IPS-20b (cell line): ENCODE data around the gene ARV1.
A peak's percentile ranks its signal among the peaks of the same experiment; 100 is the strongest.
"Not testable (repeated sequence)": the region's sequence is repeated elsewhere in the genome, so short reads cannot be mapped to it uniquely, and the experiment has no call there.

Experiments used
- H3K27ac ChIP-seq: one replicate; pipeline ENCODE4 v1.5.1; 2013; ENCODE audit warnings: low read length
- H3K27me3 ChIP-seq: 2 replicates; pipeline ENCODE4 v1.6.1; 2013; ENCODE audit warnings: mild to moderate bottlenecking, low read length, inconsistent platforms; ENCODE audit not compliant: insufficient read depth
- H3K36me3 ChIP-seq: 2 replicates; pipeline ENCODE4 v1.6.1; 2013; ENCODE audit warnings: low read depth, mild to moderate bottlenecking, inconsistent platforms, low read length, moderate library complexity; ENCODE audit not compliant: insufficient read depth
- H3K4me1 ChIP-seq: 2 replicates; pipeline ENCODE4 v1.6.1; 2013; ENCODE audit warnings: mild to moderate bottlenecking, control low read depth, inconsistent platforms, low read length, moderate library complexity; ENCODE audit not compliant: insufficient read depth
- H3K4me3 ChIP-seq: 2 replicates; pipeline ENCODE4 v1.5.1; 2013; ENCODE audit warnings: mild to moderate bottlenecking, low read length, inconsistent platforms
- H3K9ac ChIP-seq: 2 replicates; pipeline ENCODE4 v1.6.1; 2013; ENCODE audit warnings: low read depth, mild to moderate bottlenecking, inconsistent platforms, low read length, moderate library complexity
- H3K9me3 ChIP-seq: 2 replicates; pipeline ENCODE4 v1.6.1; 2013; ENCODE audit warnings: mild to moderate bottlenecking, low read depth, low read length, inconsistent platforms; ENCODE audit not compliant: insufficient read depth

ARV1 gene

DNA sequence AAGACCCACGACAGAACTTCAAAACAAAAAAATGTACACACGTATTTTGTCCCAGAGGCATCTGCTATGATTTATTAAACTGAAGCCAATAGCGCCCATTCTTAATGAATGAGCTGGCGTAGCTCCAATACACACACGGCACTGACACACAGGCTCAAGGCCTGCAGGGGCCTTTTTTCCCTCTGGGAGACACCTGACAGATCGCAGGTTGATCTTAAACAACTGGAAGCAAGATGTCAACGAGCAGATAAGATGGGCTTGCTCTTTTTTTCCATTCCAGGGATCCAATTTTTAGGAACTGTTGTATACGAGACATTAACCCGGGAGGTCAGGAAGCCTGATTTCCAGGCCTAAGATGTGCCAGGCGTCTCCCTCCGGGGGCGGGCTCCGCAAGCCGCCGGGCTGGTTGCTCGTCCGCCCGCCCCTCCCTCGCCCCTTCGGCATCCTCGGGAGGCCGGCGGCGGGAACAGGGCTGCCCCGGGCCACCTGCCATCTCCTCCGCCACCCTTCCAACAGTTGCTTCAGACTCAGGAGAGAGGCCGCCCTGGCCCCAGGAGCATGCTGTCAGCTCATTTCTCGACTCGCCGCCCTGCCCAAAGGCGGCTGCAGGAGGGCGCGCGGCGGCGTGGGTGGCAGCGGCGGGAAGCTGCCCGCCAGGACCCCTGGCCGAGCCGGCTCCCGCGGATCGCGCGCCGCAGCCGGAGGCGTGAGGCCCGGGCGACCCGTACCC lies 968 bp upstream of the ARV1 start:
- no peak overlapping the region; the same call in 1 of the 2 replicates for H3K9ac ChIP-seq
- no peak overlapping the region for H3K27ac ChIP-seq
- H3K27me3 ChIP-seq = peaks cover 62% of the 10 kb centered on the region
- H3K36me3 ChIP-seq = peaks cover 6% of the 10 kb centered on the region
- H3K4me3 ChIP-seq = peak overlapping the region; percentile 90
- no peaks in the 10 kb centered on the region for H3K4me1 ChIP-seq
- H3K9me3 ChIP-seq = no peaks in the 10 kb centered on the region

DNA sequence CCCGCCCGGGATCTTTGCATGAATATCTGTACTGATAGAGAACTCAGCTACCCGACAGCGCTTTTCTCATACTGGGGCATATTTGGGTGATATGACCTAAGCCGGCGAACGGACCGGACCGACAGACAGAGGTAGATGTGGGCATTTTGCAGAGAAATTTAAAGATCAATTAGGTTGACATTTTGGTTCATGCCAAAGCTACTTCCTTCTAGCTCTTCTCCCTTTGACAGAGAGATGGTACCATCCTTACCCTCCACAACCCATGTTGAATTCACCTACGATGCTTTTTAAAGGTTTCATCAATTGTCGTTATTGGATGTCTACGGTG lies 459 bp downstream of the ARV1 start:
- Histone ChIP-seq H3K9me3 (no peaks in the 10 kb centered on the region), H3K27me3 (peaks cover 74% of the 10 kb centered on the region), H3K9ac (peak overlapping the region; percentile 70; the same call in 1 of the 2 replicates), H3K36me3 (peaks cover 6% of the 10 kb centered on the region), H3K4me1 (no peaks in the 10 kb centered on the region), H3K4me3 (peak overlapping the region; percentile 90), H3K27ac (no peak overlapping the region)

GRCh38 chr1:230979952-230980351 lies 1.1 kb downstream of the ARV1 start:
- Histone ChIP-seq H3K4me1 (peaks cover under 1% of the 10 kb centered on the region; the same call in 1 of the 2 replicates), H3K9ac (no peak overlapping the region), H3K27me3 (peaks cover 78% of the 10 kb centered on the region), H3K4me3 (peak overlapping the region; percentile 90), H3K9me3 (no peaks in the 10 kb centered on the region), H3K36me3 (peaks cover 6% of the 10 kb centered on the region), H3K27ac (no peak overlapping the region)

GRCh38 chr1:230982696-230983095 lies 3.8 kb downstream of the ARV1 start:
- H3K36me3 ChIP-seq = peaks cover 6% of the 10 kb centered on the region
- H3K27ac ChIP-seq = no peak overlapping the region
- no peak overlapping the region for H3K4me3 ChIP-seq
- peaks cover 89% of the 10 kb centered on the region for H3K27me3 ChIP-seq
- H3K9ac ChIP-seq = no peak overlapping the region
- no peaks in the 10 kb centered on the region for H3K9me3 ChIP-seq
- peaks cover 4% of the 10 kb centered on the region; the same call in 1 of the 2 replicates for H3K4me1 ChIP-seq

- H3K4me3 ChIP-seq = no peak overlapping the region
- H3K27ac ChIP-seq = no peak overlapping the region
- H3K9ac ChIP-seq = no peak overlapping the region
- H3K27me3 ChIP-seq = peaks cover 95% of the 10 kb centered on the region
- no peaks in the 10 kb centered on the region for H3K9me3 ChIP-seq
- peaks cover 6% of the 10 kb centered on the region for H3K36me3 ChIP-seq
- H3K4me1 ChIP-seq = peaks cover 4% of the 10 kb centered on the region; the same call in 1 of the 2 replicates
These were observed 4.9 kb downstream of the ARV1 start for GRCh38 chr1:230983811-230984210.

DNA sequence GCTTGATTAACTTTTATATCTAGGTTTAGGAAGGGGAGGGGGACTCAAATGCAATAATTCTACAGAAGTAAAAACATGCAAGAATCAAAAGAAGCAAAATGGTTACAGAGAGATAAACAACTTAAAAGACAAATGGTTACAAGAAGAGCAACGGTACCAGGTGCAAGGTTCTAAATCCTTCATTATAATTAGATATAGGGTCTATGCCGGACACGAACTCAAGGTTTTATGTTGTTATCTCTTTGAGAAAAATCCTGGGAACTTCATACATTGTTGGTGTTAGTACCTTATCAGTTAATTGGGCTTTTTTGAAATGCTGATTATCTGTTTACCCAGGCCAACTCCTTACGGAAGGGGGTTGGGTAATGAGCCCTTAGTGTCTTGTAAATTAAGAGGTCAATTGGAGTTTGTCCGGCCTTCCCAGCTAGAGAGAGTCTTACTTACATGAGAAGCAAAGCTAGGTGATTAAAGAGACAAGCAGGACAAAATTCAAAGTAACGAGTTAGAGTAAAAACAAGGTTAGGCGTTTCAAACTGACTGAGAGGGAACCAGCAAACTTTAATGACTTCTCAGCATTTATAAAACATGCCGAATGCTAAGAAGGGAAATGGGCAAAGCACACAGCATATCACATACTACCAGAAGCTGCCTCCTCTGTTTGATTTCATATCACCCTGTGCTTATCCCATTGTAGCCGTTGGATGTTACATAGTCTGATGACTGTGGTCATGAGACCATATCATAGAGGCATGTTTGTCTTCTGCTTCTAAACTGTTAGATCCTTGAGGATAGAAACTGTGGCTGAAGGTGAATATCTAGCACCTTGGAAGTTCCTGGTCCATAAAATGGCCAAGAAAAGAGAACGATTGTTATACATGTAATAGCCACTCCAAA lies 6.0 kb downstream of the ARV1 start:
- not testable (repeated sequence) for H3K27ac ChIP-seq, H3K9ac ChIP-seq, H3K36me3 ChIP-seq, H3K4me1 ChIP-seq, H3K9me3 ChIP-seq
- peaks cover 88% of the 10 kb centered on the region for H3K27me3 ChIP-seq
- H3K4me3 ChIP-seq = peak overlapping the region; percentile 7; the same call in 1 of the 2 replicates

DNA sequence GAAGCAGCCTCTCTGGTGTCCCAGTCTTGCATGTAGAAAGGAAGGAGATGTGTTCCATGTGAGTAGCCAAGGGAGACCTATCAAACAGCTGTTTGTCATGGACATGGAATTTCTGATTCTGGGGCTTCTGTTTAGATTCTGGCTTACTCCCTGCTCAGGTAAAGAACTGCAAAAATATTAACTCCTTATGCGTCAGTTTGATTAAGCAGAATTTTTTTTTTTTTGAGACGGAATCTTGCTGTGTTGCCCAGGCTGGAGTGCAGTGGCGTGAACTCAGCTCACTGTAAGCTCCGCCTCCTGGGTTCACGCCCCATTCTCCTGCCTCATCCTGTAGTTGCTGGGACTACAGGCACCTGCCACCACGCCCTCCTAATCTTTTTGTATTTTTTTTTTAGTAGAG lies 6.8 kb downstream of the ARV1 start:
- Histone ChIP-seq H3K27ac (no peak overlapping the region), H3K9me3 (no peaks in the 10 kb centered on the region), H3K27me3 (peaks cover 79% of the 10 kb centered on the region), H3K36me3 (peaks cover 6% of the 10 kb centered on the region), H3K9ac (no peak overlapping the region), H3K4me1 (peaks cover 4% of the 10 kb centered on the region; the same call in 1 of the 2 replicates), H3K4me3 (no peak overlapping the region)

DNA sequence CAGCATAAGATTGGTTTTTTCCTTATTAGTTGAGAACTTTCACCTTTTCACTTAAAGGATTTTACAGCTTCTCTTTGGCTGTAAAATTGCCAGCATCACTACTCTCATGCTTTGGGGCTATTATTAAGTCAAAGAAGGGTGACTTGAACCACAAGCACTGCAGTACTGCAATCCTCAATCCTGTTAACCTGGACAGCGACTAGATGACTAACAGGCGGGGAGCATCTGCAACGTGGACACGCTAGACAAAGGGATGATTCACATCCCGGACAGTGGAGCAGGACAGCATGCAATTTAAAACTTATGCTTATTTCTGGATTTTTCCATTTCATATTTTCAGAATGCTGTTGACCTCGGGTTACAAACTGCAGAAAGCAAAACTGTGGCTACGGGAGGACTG lies 8.1 kb downstream of the ARV1 start:
- H3K9ac ChIP-seq = no peak overlapping the region
- H3K36me3 ChIP-seq = no peaks in the 10 kb centered on the region
- H3K27ac ChIP-seq = no peak overlapping the region
- H3K4me1 ChIP-seq = peaks cover 4% of the 10 kb centered on the region; the same call in 1 of the 2 replicates
- no peaks in the 10 kb centered on the region for H3K9me3 ChIP-seq
- H3K4me3 ChIP-seq = no peak overlapping the region
- peaks cover 66% of the 10 kb centered on the region for H3K27me3 ChIP-seq

- Histone ChIP-seq H3K27ac (no peak overlapping the region), H3K36me3 (no peaks in the 10 kb centered on the region), H3K9me3 (no peaks in the 10 kb centered on the region), H3K9ac (no peak overlapping the region), H3K4me1 (peaks cover 4% of the 10 kb centered on the region; the same call in 1 of the 2 replicates), H3K4me3 (no peak overlapping the region), H3K27me3 (peaks cover 62% of the 10 kb centered on the region)
These were observed 8.6 kb downstream of the ARV1 start for GRCh38 chr1:230987448-230987847.

- no peaks in the 10 kb centered on the region for H3K9me3 ChIP-seq
- H3K27ac ChIP-seq = no peak overlapping the region
- peaks cover 14% of the 10 kb centered on the region for H3K27me3 ChIP-seq
These were observed 13.3 kb downstream of the ARV1 start for GRCh38 chr1:230992100-230992774.

DNA sequence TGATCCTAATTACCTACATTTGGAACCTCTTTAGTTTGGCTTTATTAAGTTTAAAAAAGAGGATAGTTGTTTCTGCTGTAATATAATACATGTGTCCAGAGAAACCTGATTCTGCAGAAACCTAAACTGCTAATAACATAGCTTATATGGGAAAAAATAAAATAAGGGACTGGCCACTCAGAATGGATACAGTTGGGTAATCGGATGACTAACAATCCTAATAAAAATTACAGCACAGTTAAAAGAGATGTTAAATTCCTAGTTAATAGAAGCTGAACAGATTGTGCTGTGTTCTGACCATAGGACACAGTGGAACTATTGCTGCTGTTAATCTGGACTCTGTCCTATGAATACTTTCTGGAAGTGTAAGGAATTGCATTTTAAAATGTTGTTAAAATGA lies 16.0 kb downstream of the ARV1 start:
- no peak overlapping the region for H3K27ac ChIP-seq
- H3K27me3 ChIP-seq = no peaks in the 10 kb centered on the region; the same call in 1 of the 2 replicates
- no peak overlapping the region for H3K4me3 ChIP-seq
- H3K9me3 ChIP-seq = no peaks in the 10 kb centered on the region
- H3K4me1 ChIP-seq = no peaks in the 10 kb centered on the region
- H3K36me3 ChIP-seq = peaks cover 32% of the 10 kb centered on the region
- no peak overlapping the region for H3K9ac ChIP-seq

More at GRCh38 chr1:230992100-230992774, 13.3 kb downstream of the ARV1 start:
- Histone ChIP-seq H3K4me1 (no peaks in the 10 kb centered on the region), H3K4me3 (no peak overlapping the region), H3K9ac (no peak overlapping the region), H3K36me3 (peaks cover 7% of the 10 kb centered on the region)
